ENCODE results near the gene ZNF587. TPM values are rescaled to one million over a fixed set of nuclear protein-coding genes. Genes with fewer than 3 reads are reported as not detected.

Gene ZNF587
- total RNA-seq = 65.3 TPM

DNA sequence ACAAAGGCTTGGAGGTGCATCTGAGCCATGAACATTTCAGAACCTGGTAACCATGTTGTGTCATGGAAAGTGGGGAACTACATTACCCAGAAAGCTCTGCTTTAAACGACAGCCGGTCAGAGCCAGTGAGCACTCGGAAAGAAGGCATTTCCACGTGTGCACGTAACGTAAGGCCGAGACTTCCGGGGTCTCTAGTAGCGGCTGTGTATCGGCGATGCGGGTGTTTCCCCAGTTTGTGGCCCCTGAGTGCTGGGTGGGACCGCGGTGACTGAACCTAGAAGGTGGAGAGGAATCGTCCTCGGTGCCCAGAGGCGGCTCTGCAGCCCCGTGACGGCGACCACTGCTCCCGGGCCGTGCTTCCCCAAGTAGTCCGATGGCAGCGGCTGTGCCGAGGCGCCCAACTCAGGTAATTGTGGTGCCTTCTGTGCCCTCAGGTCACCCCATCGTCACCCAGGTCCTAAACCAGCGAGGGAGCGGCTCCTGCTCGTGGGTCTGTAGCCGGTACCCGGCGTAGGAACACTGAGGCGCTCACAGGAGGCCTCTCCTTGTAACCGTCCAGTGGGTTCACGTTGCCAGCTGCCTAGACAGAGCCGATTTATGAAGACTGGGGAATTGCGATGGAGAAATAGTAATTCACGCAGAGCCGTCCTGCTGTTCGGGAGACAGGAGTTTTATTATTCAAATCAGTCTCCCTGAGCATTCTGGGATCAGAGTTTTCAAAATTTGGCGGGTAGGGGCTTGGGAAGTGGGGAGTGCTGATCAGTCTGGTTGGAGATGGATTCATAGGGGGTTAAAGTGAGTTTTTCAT lies at the start of gene ZNF587:
Gene ZNF587, plus strand, starts transcription at position 194 of the 808 bp plus-strand sequence. Its CDS starts 180 bp downstream, at position 374.

DNA sequence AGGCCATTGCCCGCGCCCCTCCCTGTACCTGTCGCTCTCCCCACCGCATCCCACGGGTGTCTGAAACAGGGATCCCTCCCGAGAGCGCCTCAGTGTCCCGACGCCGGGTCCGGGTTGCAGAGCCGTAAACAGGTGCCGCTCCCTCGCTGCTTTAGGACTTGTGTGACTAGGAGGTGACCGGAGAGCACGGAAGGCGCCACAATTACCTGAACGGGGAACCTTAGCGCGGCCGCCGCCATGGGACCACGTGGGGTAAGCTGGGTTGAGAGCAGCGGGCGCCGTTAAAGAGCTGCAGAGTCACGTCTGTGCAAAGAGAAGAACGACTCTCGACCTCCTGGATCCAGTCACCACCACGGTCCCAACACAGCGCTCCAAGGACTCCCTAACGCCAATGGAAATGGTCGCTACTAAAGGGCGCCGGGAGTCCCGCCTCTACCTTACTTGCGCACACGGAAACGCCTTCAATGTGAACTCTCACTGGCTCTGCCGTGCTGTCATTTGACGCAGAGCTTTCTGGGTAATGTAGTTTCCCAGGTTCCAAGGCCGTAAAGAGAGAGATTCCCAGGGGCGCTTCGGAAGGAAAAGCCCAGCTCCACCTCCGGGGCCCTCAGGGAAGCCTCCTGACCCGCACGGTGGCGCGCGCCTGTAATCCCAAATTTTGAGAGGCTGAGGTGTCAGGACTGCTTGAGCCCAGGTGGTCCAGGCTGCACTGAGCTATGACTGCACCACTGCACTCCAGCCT lies 35.0 kb upstream of the ZNF587 start, which contains the start of gene ZNF552:
Gene ZNF552, minus strand, starts transcription at position 409 of the 742 bp plus-strand sequence. Its CDS starts 170 bp downstream, at position 239.

DNA sequence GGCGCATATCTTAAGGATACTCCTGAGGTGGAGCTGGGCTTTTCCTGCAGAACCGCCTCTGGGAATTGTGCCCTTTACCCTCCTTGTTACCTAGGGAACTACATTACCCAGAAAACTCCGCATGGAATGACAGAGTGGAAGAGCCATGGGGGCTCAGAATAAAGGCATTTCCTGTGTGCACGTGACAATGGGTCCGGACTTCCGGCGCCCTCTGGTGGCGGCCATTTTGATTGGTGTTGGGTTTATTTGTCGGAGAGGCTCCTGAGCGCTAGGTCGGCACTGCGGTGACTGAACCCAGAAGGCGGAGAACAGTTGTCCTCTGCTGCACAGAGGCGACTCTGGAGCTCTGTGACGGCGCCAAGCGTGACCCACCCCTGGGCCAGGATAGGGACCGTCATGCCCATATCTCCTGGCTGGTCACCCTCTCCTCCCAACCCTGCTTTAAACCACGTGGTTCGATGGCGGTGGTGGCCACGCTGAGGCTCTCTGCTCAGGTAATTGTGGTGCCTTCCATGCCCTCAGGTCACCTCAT lies 19.5 kb upstream of the ZNF587 start, which contains the start of gene ZNF587B:
Gene ZNF587B, plus strand, starts transcription at position 229 of the 532 bp plus-strand sequence. Its CDS starts 230 bp downstream, at position 459.

DNA sequence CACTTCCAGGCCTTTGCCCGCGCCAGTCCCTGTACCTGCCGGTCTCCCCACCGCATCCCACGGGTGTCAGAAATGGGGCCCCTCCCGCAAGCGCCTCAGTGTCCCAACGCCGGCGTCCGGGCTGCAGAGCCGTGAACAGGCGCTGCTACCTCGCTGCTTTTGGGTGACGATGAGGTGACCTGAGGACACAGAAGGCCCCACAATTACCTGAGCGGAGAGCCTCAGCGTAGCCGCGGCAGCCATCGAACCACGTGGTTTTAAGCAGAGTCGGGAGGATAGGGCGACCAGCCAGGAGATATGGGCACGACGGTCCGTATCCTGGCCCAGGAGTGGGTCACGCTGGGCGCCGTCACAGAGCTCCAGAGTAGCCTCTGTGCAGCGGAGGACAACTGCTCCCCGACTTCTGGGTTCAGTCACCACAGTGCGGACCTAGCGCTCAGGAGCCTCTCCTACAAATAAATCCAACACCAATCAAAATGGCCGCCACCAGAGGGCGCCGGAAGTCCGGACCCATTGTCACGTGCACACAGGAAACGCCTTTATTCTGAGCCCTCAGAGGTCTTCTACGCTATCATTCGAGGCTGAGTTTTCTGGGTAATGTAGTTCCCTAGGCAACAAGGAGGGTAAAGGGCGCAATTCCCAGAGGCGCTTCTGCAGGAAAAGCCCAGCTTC lies 39.0 kb downstream of the ZNF587 start, which contains the start of gene ZNF814:
Gene ZNF814, minus strand, starts transcription at position 478 of the 672 bp plus-strand sequence. Its CDS starts 235 bp downstream, at position 243.

Other genes starting within 250 kb of the ZNF587 start
- gene ZNF530, start 250.0 kb upstream of the ZNF587 start, total RNA-seq = 7.1 TPM
- 65.3 TPM for gene ZNF134, start 235.6 kb upstream of the ZNF587 start, total RNA-seq
- 40.5 TPM for gene ZNF211, start 216.7 kb upstream of the ZNF587 start, total RNA-seq
- gene ZSCAN4, start 180.9 kb upstream of the ZNF587 start, total RNA-seq = not detected
- 23.9 TPM for gene ZNF551, start 167.9 kb upstream of the ZNF587 start, total RNA-seq
- 33.0 TPM for gene ZNF154, start 140.7 kb upstream of the ZNF587 start, total RNA-seq
- gene ZNF671, start 122.2 kb upstream of the ZNF587 start, total RNA-seq = 27.8 TPM
- gene ZNF776, start 103.0 kb upstream of the ZNF587 start, total RNA-seq = 48.5 TPM
- 46.6 TPM for gene ZNF586, start 80.2 kb upstream of the ZNF587 start, total RNA-seq
- gene ZNF552, start 34.9 kb upstream of the ZNF587 start, total RNA-seq = 10.1 TPM
- 30.3 TPM for gene ZNF587B, start 19.6 kb upstream of the ZNF587 start, total RNA-seq
- 32.8 TPM for gene ZNF814, start 39.2 kb downstream of the ZNF587 start, total RNA-seq
- gene ZNF417, start 66.7 kb downstream of the ZNF587 start, total RNA-seq = 52.0 TPM
- gene ZNF418, start 85.5 kb downstream of the ZNF587 start, total RNA-seq = 31.7 TPM
- 19.6 TPM for gene ZNF256, start 97.8 kb downstream of the ZNF587 start, total RNA-seq
- 0.66 TPM for gene C19orf18, start 124.7 kb downstream of the ZNF587 start, total RNA-seq
- gene ZNF606, start 153.0 kb downstream of the ZNF587 start, total RNA-seq = 101 TPM
- gene ZSCAN1, start 184.2 kb downstream of the ZNF587 start, total RNA-seq = 0.38 TPM
- gene ZNF135, start 209.4 kb downstream of the ZNF587 start, total RNA-seq = 25.1 TPM
- gene ZSCAN18, start 248.4 kb downstream of the ZNF587 start, total RNA-seq = 140 TPM